ENCODE measurements around the gene NRBF2.

Gene NRBF2

GRCh38 chr10:63165249-63165648 lies 32.1 kb downstream of the NRBF2 start:
- DNase-seq, result no peak

GRCh38 chr10:63166742-63167258 lies 33.7 kb downstream of the NRBF2 start:
- DNase-seq, result no peak

GRCh38 chr10:63168821-63169462 lies 35.8 kb downstream of the NRBF2 start:
- no peak for DNase-seq

- no peak for DNase-seq
Measured at GRCh38 chr10:63169624-63170023, 36.5 kb downstream of the NRBF2 start.

GRCh38 chr10:63171255-63171855 lies 38.2 kb downstream of the NRBF2 start:
- no peak for DNase-seq

GRCh38 chr10:63171926-63172325 lies 38.8 kb downstream of the NRBF2 start:
- no peak for DNase-seq

GRCh38 chr10:63173468-63174232 lies 40.5 kb downstream of the NRBF2 start:
- DNase-seq, result no peak

GRCh38 chr10:63175534-63175933 lies 42.4 kb downstream of the NRBF2 start:
- no peak for DNase-seq

- no peak for DNase-seq
Measured at GRCh38 chr10:63192826-63193225, 59.7 kb downstream of the NRBF2 start.

- DNase-seq, result no peak
Measured at GRCh38 chr10:63197344-63198092, 64.4 kb downstream of the NRBF2 start.

- DNase-seq, result no peak
Measured at GRCh38 chr10:63199716-63200115, 66.6 kb downstream of the NRBF2 start.

- no peak for DNase-seq
Measured at GRCh38 chr10:63200431-63200830, 67.3 kb downstream of the NRBF2 start.

GRCh38 chr10:63201118-63201517 lies 68.0 kb downstream of the NRBF2 start:
- no peak for DNase-seq
